Fibroblast of skin of abdomen (primary cell): ENCODE data around the gene SHROOM3.
"Not testable (repeated sequence)": the region's sequence is repeated elsewhere in the genome, so short reads cannot be mapped to it uniquely, and the experiment has no call there.

Experiments
- DNase-seq: peaks from one replicate; pipeline ENCODE4 v3.0.0-alpha.2; 2013

SHROOM3 gene

GRCh38 chr4:76699751-76700310 is 264.8 kb downstream of the SHROOM3 start:
- peak; percentile 54 for DNase-seq

GRCh38 chr4:76702440-76703122 is 267.6 kb downstream of the SHROOM3 start:
- no peak for DNase-seq

GRCh38 chr4:76703123-76703490 is 268.1 kb downstream of the SHROOM3 start:
- DNase-seq, result no peak

GRCh38 chr4:76703676-76704075 is 268.6 kb downstream of the SHROOM3 start:
- peak; percentile 46 for DNase-seq

- DNase-seq, result peak; percentile 85
These were observed 269.3 kb downstream of the SHROOM3 start for GRCh38 chr4:76704133-76704881.

GRCh38 chr4:76705472-76705871 is 270.4 kb downstream of the SHROOM3 start:
- DNase-seq, result no peak

- no peak for DNase-seq
These were observed 271.6 kb downstream of the SHROOM3 start for GRCh38 chr4:76706581-76706980.

GRCh38 chr4:76708971-76709771 is 274.1 kb downstream of the SHROOM3 start:
- DNase-seq, result peak; percentile 49

- no peak for DNase-seq
These were observed 274.7 kb downstream of the SHROOM3 start for GRCh38 chr4:76709772-76710090.

- DNase-seq, result peak; percentile 38
These were observed 277.5 kb downstream of the SHROOM3 start for GRCh38 chr4:76712564-76712963.

GRCh38 chr4:76714226-76714625 is 279.2 kb downstream of the SHROOM3 start:
- DNase-seq, result no peak

GRCh38 chr4:76716020-76716419 is 281.0 kb downstream of the SHROOM3 start:
- DNase-seq, result no peak

GRCh38 chr4:76716658-76717057 is 281.6 kb downstream of the SHROOM3 start:
- no peak for DNase-seq

- DNase-seq, result no peak
These were observed 282.4 kb downstream of the SHROOM3 start for GRCh38 chr4:76717431-76717830.

- DNase-seq, result no peak
These were observed 283.0 kb downstream of the SHROOM3 start for GRCh38 chr4:76718021-76718420.

- no peak for DNase-seq
These were observed 283.8 kb downstream of the SHROOM3 start for GRCh38 chr4:76718831-76719230.

- DNase-seq, result no peak
These were observed 285.1 kb downstream of the SHROOM3 start for GRCh38 chr4:76720121-76720520.

GRCh38 chr4:76722146-76722545 is 287.1 kb downstream of the SHROOM3 start:
- not testable (repeated sequence) for DNase-seq

- no peak for DNase-seq
These were observed 287.8 kb downstream of the SHROOM3 start for GRCh38 chr4:76722838-76723237.

- peak; percentile 43 for DNase-seq
These were observed 288.3 kb downstream of the SHROOM3 start for GRCh38 chr4:76723373-76723772.

- peak; percentile 81 for DNase-seq
These were observed 288.9 kb downstream of the SHROOM3 start for GRCh38 chr4:76723924-76724323.

GRCh38 chr4:76725039-76725438 is 290.0 kb downstream of the SHROOM3 start:
- DNase-seq, result no peak

- peak; percentile 47 for DNase-seq
These were observed 291.1 kb downstream of the SHROOM3 start for GRCh38 chr4:76726176-76726575.
